ENCODE results near the gene LHFPL3. TPM values are rescaled to one million over a fixed set of nuclear protein-coding genes. Genes with fewer than 3 reads are reported as not detected.
"Not testable (repeated sequence)": the region's sequence is repeated elsewhere in the genome, so short reads cannot be mapped to it uniquely, and the experiment has no call there.

The LHFPL3 gene
- polyA plus RNA-seq, 2 of the 4 experiments (the other 2 are of a cell fraction), result not detected

DNA sequence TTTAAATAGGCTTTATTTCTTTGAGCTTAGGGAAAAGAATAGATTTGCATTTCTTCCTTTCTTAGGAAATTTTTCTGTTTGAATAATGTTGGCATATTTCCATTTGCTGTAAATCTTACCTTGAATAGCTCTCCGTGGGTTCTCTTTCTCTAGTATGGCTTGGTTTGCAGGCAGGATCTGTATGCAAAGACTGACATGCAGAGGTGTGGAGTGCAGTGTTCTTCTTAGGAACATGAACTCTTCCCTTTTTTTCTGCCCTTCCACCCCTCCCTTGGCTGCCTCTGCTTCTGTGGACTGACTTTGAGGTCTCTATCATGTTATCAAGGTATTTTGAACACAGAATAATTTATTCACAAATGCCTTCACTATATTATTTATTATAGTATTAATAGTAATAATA, 222.8 kb downstream of the LHFPL3 start (continued):
- no peak for TF ChIP-seq TFCP2L1 (CRISPR knock-in tag; IDR thresholded peaks at IDR 0.05)
- no peak for TF ChIP-seq RNF2 (IDR thresholded peaks at IDR 0.05; ENCODE audit: borderline replicate concordance, low read depth)
- TF ChIP-seq CEBPB (IDR thresholded peaks at IDR 0.05), result no peak
- no peak for TF ChIP-seq EHF (CRISPR knock-in tag; IDR thresholded peaks at IDR 0.05)
- TF ChIP-seq, protein P1, sequence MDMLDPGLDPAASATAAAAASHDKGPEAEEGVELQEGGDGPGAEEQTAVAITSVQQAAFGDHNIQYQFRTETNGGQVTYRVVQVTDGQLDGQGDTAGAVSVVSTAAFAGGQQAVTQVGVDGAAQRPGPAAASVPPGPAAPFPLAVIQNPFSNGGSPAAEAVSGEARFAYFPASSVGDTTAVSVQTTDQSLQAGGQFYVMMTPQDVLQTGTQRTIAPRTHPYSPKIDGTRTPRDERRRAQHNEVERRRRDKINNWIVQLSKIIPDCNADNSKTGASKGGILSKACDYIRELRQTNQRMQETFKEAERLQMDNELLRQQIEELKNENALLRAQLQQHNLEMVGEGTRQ (IDR thresholded peaks at IDR 0.05), result no peak

DNA sequence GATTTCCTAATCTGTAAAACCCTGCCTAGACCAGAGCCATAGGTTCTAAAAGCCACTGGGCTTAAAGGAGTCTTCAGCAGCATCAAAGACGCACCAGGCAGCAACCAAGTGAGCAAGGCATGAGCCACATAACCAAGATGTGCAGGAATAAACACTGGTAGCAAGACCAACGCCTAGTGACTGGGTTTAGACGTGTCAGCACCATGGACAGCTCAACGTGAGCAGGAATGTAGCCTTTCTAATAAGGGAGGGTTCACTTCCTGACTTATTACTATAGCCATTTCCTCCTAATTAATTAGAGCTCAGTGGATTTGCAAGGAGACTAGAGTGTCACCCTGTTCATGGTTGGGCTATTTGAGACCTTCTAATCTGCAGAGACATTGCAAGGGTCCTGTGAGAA, 223.7 kb downstream of the LHFPL3 start:
- DNase-seq (ENCODE audit: low read depth in 1 of 2, low spot score in 1 of 2) (peak in 1 of 2 experiments; percentile 16), ATAC-seq (no peak), FAIRE-seq (no peak)
- 0% methylated on average over 4 of the region's 4 CpGs for WGBS (ENCODE audit: missing lambda C conversion rate)
- TF ChIP-seq EP300 (IDR thresholded peaks at IDR 0.05), result no peak
- no peak for TF ChIP-seq NR3C1 (IDR thresholded peaks at IDR 0.05)
- no peak for TF ChIP-seq RFX5 (IDR thresholded peaks at IDR 0.05)
- no peak for TF ChIP-seq FOSB (CRISPR knock-in tag; IDR thresholded peaks at IDR 0.05)
- TF ChIP-seq, protein P2, sequence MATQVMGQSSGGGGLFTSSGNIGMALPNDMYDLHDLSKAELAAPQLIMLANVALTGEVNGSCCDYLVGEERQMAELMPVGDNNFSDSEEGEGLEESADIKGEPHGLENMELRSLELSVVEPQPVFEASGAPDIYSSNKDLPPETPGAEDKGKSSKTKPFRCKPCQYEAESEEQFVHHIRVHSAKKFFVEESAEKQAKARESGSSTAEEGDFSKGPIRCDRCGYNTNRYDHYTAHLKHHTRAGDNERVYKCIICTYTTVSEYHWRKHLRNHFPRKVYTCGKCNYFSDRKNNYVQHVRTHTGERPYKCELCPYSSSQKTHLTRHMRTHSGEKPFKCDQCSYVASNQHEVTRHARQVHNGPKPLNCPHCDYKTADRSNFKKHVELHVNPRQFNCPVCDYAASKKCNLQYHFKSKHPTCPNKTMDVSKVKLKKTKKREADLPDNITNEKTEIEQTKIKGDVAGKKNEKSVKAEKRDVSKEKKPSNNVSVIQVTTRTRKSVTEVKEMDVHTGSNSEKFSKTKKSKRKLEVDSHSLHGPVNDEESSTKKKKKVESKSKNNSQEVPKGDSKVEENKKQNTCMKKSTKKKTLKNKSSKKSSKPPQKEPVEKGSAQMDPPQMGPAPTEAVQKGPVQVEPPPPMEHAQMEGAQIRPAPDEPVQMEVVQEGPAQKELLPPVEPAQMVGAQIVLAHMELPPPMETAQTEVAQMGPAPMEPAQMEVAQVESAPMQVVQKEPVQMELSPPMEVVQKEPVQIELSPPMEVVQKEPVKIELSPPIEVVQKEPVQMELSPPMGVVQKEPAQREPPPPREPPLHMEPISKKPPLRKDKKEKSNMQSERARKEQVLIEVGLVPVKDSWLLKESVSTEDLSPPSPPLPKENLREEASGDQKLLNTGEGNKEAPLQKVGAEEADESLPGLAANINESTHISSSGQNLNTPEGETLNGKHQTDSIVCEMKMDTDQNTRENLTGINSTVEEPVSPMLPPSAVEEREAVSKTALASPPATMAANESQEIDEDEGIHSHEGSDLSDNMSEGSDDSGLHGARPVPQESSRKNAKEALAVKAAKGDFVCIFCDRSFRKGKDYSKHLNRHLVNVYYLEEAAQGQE (IDR thresholded peaks at IDR 0.05), result peak; percentile 85
- TF ChIP-seq CHD2 (IDR thresholded peaks at IDR 0.05; ENCODE audit: low read length, partially characterized antibody), result no peak
- 0 out of 2 replicates have a peak, but pooled peaks have one; percentile 60 for TF ChIP-seq EHMT2 (IDR thresholded peaks at IDR 0.05; ENCODE audit: low read depth)
- no peak for TF ChIP-seq MAZ (IDR thresholded peaks at IDR 0.05; ENCODE audit: borderline replicate concordance, low read depth, low read length)
- no peak for TF ChIP-seq JUN (IDR thresholded peaks at IDR 0.05)
- TF ChIP-seq CEBPB (IDR thresholded peaks at IDR 0.05), result no peak
- TF ChIP-seq MAFK (IDR thresholded peaks at IDR 0.05; ENCODE audit: partially characterized antibody), result no peak
- ChIA-PET CTCF (no interaction called here), POLR2A (no interaction called here)
- H3K4me1 ChIP-seq, result no peaks in the 10 kb centered on the region
- no peak overlapping the region for H3K4me2 ChIP-seq
- no peaks in the 10 kb centered on the region for H3K9me3 ChIP-seq
- no peak overlapping the region for H3K4me3 ChIP-seq
- H3K27ac ChIP-seq, result no peak overlapping the region

DNA sequence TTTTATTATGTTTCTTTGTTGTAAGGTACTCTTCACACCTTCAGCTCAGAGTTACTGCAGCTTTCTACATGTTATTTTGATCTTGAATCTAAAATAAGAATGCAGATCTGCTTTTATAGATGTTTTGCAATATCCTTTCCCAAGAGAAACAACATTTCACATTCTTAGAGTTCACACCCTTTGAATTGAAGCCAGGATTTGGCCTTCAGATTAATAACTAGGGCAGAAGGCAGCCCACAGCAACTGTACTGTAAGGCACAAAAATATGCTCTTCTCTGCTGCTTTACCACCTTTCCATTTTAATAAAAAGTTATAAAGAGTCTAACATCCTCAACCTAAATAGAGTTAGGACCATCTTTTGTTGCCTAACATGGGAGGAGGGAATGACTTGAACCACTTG, 224.7 kb downstream of the LHFPL3 start:
- TF ChIP-seq NFE2L2 (conservative IDR thresholded peaks at IDR 0.05; ENCODE audit: low read length) (no peak), EP300 (IDR thresholded peaks at IDR 0.05) (no peak), CBX8 (IDR thresholded peaks at IDR 0.05) (no peak), RARB (CRISPR knock-in tag; IDR thresholded peaks at IDR 0.05) (no peak), KDM1A (IDR thresholded peaks at IDR 0.05; ENCODE audit: low read depth) (no peak), TP53 (CRISPR knock-in tag; IDR thresholded peaks at IDR 0.05) (no peak), CHD4 (IDR thresholded peaks at IDR 0.05; ENCODE audit: borderline replicate concordance) (no peak)
- TF ChIP-seq, protein P3, sequence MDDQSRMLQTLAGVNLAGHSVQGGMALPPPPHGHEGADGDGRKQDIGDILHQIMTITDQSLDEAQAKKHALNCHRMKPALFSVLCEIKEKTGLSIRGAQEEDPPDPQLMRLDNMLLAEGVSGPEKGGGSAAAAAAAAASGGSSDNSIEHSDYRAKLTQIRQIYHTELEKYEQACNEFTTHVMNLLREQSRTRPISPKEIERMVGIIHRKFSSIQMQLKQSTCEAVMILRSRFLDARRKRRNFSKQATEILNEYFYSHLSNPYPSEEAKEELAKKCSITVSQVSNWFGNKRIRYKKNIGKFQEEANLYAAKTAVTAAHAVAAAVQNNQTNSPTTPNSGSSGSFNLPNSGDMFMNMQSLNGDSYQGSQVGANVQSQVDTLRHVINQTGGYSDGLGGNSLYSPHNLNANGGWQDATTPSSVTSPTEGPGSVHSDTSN (IDR thresholded peaks at IDR 0.05), result no peak
- TF ChIP-seq, protein P4, sequence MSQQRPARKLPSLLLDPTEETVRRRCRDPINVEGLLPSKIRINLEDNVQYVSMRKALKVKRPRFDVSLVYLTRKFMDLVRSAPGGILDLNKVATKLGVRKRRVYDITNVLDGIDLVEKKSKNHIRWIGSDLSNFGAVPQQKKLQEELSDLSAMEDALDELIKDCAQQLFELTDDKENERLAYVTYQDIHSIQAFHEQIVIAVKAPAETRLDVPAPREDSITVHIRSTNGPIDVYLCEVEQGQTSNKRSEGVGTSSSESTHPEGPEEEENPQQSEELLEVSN (IDR thresholded peaks at IDR 0.05; ENCODE audit: borderline replicate concordance, low read depth), result no peak
- H3K27ac ChIP-seq, result no peak overlapping the region

DNA sequence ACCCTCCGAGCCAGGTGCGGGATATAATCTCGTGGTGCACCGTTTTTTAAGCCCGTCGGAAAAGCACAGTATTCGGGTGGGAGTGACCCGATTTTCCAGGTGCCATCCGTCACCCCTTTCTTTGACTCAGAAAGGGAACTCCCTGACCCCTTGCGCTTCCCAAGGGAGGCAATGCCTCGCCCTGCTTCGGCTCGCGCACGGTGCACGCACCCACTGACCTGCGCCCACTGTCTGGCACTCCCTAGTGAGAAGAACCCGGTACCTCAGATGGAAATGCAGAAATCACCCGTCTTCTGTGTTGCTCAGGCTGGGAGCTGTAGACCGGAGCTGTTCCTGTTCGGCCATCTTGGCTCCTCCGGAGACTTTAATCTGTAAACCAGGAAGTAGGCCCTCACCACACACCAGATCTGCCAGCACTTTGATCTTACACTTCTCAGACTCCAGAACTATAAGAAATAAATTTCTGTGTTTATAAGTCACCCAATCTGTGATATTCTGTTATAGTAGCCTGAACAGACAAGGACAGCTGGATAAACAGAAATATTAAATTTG, 235.0 kb downstream of the LHFPL3 start:
- 51% methylated on average over 17 of the region's 22 CpGs for WGBS (ENCODE audit: missing lambda C conversion rate)
- DNase-seq (ENCODE audit: low read depth in 1 of 2, low spot score in 1 of 2); H3K4me3 ChIP-seq: not testable (repeated sequence)

More for the DNA sequence above, 224.7 kb downstream of the LHFPL3 start:
- no peak for FAIRE-seq
- no peak for ATAC-seq
- no peak for DNase-seq (ENCODE audit: low read depth in 1 of 2, low spot score in 1 of 2)
- H3K4me3 ChIP-seq, result no peak overlapping the region
- H3K4me2 ChIP-seq, result no peak overlapping the region
- CTCF ChIA-PET, result no interaction called here
- POLR2A ChIA-PET, result no interaction called here
- H3K9me3 ChIP-seq, result no peaks in the 10 kb centered on the region
- H3K4me1 ChIP-seq, result no peaks in the 10 kb centered on the region

More for the DNA sequence above, 235.0 kb downstream of the LHFPL3 start:
- POLR2A ChIA-PET, H3K4me1 ChIP-seq, H3K9me3 ChIP-seq, H3K4me2 ChIP-seq, H3K27ac ChIP-seq, FAIRE-seq, CTCF ChIA-PET, ATAC-seq: not testable (repeated sequence)
